Measurements from ENCODE around the gene ATL2.
"Not testable (repeated sequence)": the region's sequence is repeated elsewhere in the genome, so short reads cannot be mapped to it uniquely, and the experiment has no call there.

The ATL2 gene

DNA sequence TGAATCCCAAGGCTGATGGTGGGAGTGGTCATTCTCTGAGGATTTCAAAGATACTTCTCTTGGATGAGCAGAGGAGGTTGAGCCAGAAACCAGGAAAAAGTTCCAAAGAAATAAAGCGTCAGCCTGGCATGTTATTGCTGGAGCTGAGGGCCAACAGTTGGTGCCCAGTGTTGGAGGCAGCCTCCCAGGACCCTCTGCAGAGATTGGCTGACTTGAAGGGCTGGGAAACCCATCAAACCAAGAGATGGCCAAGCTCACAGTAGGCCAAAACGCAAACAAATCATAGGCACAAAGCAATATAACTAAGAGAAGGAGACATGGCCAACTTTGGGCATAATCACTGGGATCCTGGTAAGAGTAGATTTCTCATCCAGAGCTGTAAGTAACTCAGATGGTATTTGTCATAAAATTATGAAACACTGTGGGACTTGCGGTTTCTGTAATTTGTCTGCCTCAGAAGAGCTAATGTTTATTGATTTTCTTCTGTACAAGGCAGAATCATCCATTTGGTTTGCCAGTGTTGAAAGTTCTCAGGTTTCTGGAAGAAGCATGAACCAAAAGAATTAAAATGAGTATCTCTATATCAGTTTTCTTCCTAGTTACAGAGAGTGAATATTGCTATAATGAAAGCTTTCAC lies 108.3 kb downstream of the ATL2 start:
- no peak for DNase-seq

- DNase-seq, result no peak
Measured at GRCh38 chr2:38268001-38268400, 109.1 kb downstream of the ATL2 start.

DNA sequence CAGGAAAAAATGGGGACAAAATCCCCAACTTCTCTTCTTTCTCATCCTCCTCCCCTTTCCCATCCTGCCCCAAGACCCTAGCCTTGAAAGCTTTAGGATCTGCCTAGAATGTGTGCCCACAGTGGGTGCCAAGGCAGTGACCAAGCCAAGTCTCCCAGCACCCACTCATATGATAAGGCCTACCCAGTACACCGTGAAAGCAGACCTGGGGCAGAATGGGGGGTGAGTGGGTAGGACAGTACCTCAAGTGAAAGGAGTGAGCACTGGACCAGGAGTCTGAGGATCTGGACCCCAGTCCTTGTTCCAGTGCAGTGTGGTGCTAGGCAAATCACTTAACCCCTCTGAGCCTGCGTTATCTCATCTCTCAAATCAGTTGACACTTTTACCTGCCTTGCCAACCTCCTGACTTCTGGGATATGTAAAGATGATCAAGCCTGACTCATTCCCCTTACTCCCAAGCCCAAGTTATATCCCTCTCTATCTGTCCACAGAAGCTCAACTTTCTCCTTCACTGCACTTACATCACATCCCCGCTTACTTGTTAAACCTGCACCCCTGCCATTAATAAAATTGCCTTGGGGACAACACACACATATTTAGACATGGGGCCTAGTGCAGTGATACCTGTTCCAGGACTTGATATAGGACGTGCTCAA lies 109.7 kb downstream of the ATL2 start:
- DNase-seq, result no peak

GRCh38 chr2:38266382-38267061 lies 110.6 kb downstream of the ATL2 start:
- no peak for DNase-seq

DNA sequence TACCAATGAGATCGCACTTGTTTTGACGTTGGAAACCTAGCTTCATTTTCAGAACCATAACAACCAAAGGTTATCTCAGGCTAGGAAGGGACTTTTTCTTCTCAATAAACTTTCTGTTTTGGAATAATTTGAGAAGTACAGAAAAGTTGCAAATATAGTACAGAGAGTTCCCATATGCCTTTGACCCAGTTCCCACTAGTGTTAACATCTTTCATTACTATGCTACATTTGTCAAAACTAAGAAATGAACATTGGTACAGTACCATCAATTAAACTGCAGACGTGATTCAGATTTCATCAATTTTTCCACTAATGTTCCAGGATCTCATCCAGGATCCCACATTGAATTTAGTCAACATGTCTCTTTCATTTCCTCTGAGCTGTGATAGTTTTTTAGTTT lies 111.6 kb downstream of the ATL2 start:
- DNase-seq, result no peak

DNA sequence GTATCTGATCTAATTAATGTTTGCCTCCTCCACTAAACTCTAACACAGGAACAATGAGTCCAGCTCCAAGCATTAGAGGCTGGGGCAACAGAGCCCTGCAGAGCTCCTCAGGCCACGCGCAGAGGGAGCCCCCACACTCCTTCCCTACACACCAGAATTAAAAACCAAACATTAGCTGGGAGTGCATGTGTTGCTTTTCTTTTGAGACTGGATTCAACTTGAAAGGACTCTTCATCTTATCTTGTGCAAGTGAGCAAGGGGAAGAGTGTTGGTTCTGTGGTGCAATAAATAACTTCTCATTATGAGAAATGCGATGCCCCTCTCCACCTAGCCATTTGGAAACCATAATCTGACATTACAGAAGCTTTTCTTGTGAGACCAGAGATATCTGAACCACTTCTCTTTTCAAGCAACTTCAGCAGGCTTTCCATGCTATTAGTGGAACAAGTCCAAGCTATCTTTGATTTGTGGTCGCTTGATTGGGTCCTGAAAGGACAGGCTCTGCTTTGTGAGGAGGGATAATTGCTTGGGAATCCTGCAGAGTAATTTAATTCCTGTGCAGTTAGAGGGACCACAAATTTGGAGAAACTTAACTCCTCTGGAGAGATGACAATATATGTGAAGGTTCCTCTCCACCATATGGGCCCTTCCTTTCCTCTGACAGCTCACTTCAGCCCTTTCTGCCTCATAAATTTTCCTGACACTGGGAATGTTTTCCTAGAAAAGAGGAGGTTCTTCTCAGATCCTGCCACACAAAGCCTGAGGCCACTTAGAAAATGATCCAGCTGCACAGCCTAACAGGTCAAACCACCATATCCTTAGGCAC lies 112.5 kb downstream of the ATL2 start:
- no peak for DNase-seq

GRCh38 chr2:38263293-38263692 lies 113.8 kb downstream of the ATL2 start:
- no peak for DNase-seq

GRCh38 chr2:38262069-38262871 lies 114.8 kb downstream of the ATL2 start:
- DNase-seq, result no peak

DNA sequence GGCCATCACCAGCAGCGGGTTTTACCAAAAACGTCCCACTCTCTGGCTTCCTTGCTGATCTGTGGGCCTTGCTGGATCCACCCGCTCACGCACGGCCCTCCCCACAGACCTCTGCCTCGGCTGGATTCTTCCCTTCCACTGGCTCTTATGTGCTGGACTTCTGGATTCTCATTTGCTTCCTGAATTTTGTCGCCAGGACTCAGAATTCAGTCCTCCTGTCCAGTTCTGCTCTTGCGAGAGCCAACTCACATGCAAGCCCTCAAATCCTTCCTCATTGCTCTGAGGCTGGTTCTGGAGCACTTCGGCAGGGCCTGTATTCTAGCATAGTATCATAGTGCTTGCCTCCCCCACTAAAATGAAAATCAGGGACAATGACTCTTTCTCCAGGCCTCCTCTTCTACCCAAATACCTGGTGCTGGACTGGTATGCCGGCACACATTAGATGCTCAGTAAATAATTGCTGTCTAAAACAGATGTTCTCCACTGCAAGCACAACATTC lies 115.5 kb downstream of the ATL2 start:
- DNase-seq, result no peak

DNA sequence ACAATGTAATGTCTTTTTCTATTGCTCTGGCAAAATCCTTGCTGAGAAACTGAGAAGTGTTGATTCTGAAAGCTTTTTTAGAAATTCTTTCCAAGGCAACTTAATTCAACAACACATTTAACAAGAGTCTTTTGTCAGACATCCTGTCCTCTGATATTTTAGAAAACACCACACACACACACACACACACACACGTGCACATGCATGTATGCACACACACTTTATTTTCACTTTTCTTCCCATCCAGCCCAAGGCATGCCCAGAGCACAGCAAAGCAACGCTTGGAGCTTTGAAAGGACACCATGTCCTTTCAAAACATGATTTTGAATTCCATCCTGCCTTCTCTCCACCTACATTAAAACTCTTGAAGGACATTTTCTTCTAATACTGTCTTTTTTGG lies 116.1 kb downstream of the ATL2 start:
- peak in 1 of 2 donors; percentile 9 for DNase-seq

DNA sequence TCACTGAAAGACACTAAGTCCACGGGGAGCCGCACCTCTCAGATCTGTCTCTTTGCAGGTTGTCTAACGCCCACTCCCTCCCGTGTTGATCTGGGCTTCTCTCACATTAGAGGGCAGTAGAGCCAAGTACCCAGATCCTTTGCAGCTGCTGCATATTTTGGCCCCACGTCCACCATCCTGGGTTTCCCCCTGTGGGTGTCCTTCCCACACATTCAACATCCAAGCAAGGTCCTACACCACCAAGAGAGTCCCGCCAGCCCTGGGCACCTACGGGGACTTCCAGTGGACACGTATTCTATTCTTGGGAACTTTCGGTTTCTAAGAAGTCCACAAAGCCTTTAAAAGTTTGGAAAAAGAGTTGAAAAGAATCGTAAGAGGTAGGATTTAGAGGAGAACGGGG lies 116.6 kb downstream of the ATL2 start:
- DNase-seq, result no peak

GRCh38 chr2:38259311-38259710 lies 117.8 kb downstream of the ATL2 start:
- no peak for DNase-seq

GRCh38 chr2:38257680-38258079 lies 119.4 kb downstream of the ATL2 start:
- not testable (repeated sequence) for DNase-seq

GRCh38 chr2:38256610-38257009 lies 120.5 kb downstream of the ATL2 start:
- DNase-seq, result no peak

- DNase-seq, result no peak
Measured at GRCh38 chr2:38255211-38255610, 121.9 kb downstream of the ATL2 start.

DNA sequence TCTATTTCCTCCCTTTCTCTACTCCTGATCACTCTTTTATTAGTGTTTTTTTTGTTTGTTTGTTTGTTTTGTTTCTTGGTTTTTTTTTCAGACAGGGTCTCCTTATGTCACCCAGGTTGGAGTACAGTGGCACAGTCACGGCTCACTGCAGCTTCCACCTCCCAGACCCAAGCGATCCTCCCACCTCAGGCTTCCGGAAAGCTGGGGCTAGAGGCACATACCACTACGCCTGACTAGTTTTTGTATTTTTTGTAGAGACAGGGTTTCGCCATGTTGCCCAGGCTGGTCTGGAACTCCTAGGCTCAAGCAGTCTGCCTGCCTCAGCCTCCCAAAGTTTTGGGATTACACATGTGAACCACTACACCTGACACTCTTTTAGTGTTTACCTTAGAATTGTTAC lies 122.3 kb downstream of the ATL2 start:
- DNase-seq, result no peak

GRCh38 chr2:38251940-38252339 lies 125.1 kb downstream of the ATL2 start:
- no peak for DNase-seq

GRCh38 chr2:38248707-38249106 lies 128.4 kb downstream of the ATL2 start:
- no peak for DNase-seq

GRCh38 chr2:38248255-38248654 lies 128.8 kb downstream of the ATL2 start:
- no peak for DNase-seq

DNA sequence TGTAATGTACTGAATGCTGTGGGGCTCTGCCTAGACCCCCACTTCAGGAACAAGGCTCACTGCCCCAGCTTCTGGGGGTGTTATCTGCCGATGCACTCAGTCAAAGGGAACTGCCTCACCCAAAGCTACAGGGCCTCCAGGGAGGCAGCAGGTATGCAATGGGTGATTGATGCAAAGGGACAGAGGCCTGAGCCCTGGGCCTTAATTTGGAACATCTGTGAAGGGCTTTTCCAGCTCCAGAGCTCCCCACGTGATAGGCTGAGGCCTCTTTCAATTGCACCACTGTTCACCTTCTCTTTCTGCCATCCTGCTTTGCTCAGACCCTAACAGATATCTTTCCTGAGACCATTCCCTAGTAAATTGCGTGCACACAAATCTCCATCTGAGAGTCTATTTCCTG lies 131.0 kb downstream of the ATL2 start:
- DNase-seq, result no peak

GRCh38 chr2:38245114-38245641 lies 131.9 kb downstream of the ATL2 start:
- DNase-seq, result no peak

DNA sequence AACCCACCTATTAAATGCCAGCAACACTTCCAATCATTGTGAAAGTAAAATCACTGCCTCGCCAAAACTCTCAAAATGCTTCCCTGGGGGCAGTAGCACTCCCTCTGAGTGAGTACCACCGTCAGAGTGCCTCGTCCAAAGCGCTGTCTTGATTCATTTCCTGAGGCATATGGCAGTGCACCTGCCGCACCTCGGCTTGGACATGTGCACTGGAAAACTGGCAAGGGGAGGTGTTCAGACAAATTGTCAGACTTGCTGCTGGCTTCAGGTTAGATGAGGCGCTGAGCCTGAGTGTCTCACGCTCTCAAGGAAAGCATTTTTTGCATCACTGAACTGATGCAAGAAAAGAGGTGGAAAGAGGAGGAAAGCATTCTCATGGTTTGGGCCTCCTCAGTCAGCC lies 132.8 kb downstream of the ATL2 start:
- DNase-seq, result no peak
